GM21619 (cell line): ENCODE data around the gene CCIN.
"Not testable (repeated sequence)": the region's sequence is repeated elsewhere in the genome, so short reads cannot be mapped to it uniquely, and the experiment has no call there.

ENCODE experiments used
- ATAC-seq: cut with Tn5 transposase; IDR thresholded peaks from one replicate; pipeline ENCODE4 v1.9.1; 2021; ENCODE audit not compliant: unreplicated experiment

CCIN gene

GRCh38 chr9:36169166-36169565, at the start of gene CCIN:
Gene CCIN, plus strand, starts transcription at chr9:36169388. Its CDS starts 115 bp downstream, at chr9:36169503.
- no peak for ATAC-seq

- ATAC-seq, result no peak
Measured at GRCh38 chr9:36119476-36119875, 49.7 kb upstream of the CCIN start.

- ATAC-seq, result no peak
Measured at GRCh38 chr9:36120705-36121104, 48.5 kb upstream of the CCIN start.

GRCh38 chr9:36121971-36122370, 47.2 kb upstream of the CCIN start:
- no peak for ATAC-seq

- no peak for ATAC-seq
Measured at GRCh38 chr9:36123515-36123914, 45.7 kb upstream of the CCIN start.

GRCh38 chr9:36125062-36125855, 43.9 kb upstream of the CCIN start:
- no peak for ATAC-seq

GRCh38 chr9:36126016-36126730, 43.0 kb upstream of the CCIN start:
- no peak for ATAC-seq

GRCh38 chr9:36127652-36128244, 41.4 kb upstream of the CCIN start:
- ATAC-seq, result no peak

- no peak for ATAC-seq
Measured at GRCh38 chr9:36128349-36128748, 40.8 kb upstream of the CCIN start.

GRCh38 chr9:36129139-36129538, 40.0 kb upstream of the CCIN start:
- no peak for ATAC-seq

- ATAC-seq, result not testable (repeated sequence)
Measured at GRCh38 chr9:36131666-36132065, 37.5 kb upstream of the CCIN start.

- no peak for ATAC-seq
Measured at GRCh38 chr9:36132086-36132485, 37.1 kb upstream of the CCIN start.

GRCh38 chr9:36134761-36135505, 34.3 kb upstream of the CCIN start:
- no peak for ATAC-seq

- no peak for ATAC-seq
Measured at GRCh38 chr9:36135741-36136271, 33.4 kb upstream of the CCIN start.

- peak; percentile 92 for ATAC-seq
Measured at GRCh38 chr9:36136272-36136893, 32.8 kb upstream of the CCIN start, which contains the start of gene GLIPR2. Gene GLIPR2, plus strand, starts transcription at chr9:36136733. Its CDS starts 46 bp downstream, at chr9:36136779.

- peak; percentile 23 for ATAC-seq
Measured at GRCh38 chr9:36136894-36137391, 32.2 kb upstream of the CCIN start.

GRCh38 chr9:36137392-36138004, 31.7 kb upstream of the CCIN start:
- no peak for ATAC-seq

GRCh38 chr9:36138496-36138895, 30.7 kb upstream of the CCIN start:
- ATAC-seq, result no peak

GRCh38 chr9:36138901-36139300, 30.3 kb upstream of the CCIN start:
- ATAC-seq, result no peak
